CD4-positive, alpha-beta T cell treated with Interleukin-15 for 1 hour (primary cell): ENCODE measurements around the gene HTR4.
"Not testable (repeated sequence)": the region's sequence is repeated elsewhere in the genome, so short reads cannot be mapped to it uniquely, and the experiment has no call there.

Experiments used
- DNase-seq: peaks from one replicate; pipeline ENCODE4 v3.0.0-alpha.2; 2020

HTR4 gene

DNA sequence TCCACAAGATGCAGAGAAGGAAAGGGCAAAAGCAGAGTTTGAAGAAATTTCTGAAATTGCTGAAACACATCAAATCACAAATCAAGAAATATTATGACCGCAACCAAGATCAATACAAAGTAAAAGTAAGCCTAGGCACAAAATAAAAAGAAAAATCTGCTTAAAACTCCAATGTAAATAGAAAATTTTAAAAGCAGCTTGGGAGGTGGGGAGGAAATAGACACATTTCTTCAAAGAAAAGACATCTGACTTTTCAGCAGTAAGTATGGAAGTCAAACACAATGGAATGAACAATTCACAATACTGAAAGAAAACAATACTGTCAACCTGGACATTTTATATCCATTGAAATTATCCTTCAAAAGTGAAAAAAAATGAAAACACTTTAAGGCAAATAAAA lies 55.1 kb downstream of the HTR4 start:
- no peak for DNase-seq

- DNase-seq = no peak
These were observed 58.6 kb downstream of the HTR4 start for GRCh38 chr5:148595697-148596096.

DNA sequence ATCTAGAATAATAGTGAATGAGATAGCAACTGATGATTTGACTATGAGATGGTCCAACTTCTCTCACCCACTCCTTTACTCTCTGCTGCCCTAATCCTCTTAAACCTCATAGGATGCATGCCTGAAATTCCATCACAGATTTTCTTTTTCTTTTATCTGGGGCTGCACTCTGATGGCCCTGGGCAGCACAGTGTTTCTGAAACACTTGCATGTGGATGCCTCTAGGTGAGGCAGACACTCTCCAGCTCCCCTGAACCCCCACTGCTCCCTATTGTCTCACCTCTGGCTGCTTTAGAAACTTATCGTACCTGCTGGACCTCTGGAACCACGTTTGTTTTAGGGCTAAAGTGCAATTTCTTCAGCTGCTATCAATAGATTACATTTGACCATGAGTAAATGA lies 67.5 kb downstream of the HTR4 start:
- DNase-seq = no peak

DNA sequence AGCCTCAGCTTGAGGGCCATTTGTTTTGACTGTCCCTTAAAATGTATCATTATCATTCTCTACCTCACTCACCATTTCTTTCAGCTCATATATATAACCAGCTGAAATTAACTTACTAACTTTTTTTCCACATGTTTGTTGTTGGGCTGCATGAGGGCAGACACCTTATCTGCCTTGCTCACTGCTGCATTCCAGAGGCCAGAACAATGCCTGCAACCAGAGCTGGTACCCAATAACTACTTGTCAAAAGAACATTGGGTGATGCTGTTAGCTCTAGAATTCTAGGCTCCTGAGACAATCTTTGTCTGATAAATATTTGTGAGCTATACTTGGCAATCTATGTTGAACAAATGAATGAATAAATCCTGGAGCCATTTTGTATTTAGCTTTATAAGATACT lies 68.3 kb downstream of the HTR4 start:
- no peak for DNase-seq

GRCh38 chr5:148584103-148584502 lies 70.2 kb downstream of the HTR4 start:
- no peak for DNase-seq

DNA sequence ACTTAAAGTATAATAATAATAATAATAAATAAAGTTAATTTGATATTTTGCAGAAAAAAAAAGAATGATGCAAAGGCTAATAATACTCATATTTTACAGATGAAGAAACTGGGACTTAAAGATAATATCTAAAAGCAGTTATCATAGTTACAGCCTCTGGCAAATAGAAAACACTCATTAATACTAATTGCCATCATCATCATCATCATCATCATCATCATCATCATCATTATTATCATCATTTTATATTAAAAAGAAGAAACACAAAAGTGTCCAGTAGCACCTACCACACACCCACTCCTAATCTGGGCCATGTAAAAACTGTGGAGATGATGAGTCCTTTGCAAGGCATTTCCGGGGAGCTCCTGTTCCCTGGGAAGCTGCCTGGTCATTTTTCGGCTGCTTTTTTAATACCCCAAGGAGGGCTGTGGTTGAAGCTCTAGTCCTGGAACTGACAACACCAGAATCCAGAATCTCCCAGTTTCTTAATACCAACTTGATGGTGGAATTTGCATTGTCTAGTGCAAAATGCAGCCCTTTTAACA lies 70.8 kb downstream of the HTR4 start:
- no peak for DNase-seq

GRCh38 chr5:148574167-148574566 lies 80.2 kb downstream of the HTR4 start:
- no peak for DNase-seq

GRCh38 chr5:148573374-148573773 lies 81.0 kb downstream of the HTR4 start:
- DNase-seq = no peak

DNA sequence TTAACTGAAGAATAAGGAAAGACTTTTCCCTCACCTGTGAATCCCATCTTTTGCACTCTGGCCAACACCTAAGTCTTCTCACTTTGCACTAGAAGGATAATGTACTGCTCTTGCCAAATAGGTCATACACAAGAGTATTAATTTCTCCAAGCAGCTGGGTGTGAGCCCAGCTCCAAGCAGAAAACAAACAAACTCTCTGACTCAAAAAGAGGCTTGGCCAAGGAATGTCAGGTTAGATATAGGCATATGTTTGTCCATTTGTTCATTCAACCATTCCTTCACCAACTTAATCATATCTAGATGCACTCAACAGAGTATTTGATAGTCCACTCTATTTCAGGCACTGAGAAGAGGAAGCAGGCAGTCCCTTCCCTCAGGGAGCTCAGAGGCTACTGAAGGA lies 84.4 kb downstream of the HTR4 start:
- no peak for DNase-seq

DNA sequence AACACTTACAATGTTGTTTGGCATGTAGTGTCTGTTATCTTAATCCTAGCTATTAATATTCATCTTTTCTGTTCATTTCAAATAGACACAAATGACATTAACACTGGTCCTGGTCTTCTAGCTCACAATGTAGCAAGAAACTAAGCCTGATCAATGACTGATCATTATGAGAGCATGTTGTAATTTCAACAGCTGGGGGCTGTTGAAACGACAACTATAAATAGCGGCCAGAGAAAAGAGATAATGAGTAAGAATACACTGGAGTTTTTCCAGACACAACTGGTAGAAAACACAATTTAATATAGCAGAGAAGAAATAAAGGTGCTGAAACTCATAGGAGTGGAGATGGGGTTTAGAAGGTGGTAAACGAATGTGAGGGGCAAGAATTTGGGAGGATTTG lies 89.2 kb downstream of the HTR4 start:
- no peak for DNase-seq

DNA sequence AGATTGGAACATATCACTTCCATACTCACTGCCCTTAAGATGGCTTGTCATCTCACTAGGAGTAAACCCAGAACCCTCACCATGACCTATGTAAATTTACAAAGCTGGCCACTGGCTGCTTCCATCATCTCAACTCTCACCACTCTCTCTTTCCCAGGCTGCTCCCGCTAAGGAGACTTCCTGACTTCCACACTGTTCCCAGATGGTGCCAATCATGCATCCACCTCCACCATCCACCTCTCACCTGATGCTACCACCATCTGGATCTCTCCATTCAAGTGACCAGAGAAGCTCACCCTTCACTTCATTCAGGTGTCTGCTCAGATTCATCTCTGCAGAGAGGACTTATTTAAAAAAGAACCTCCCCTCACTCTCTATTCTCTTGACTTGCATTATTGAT lies 91.3 kb downstream of the HTR4 start:
- DNase-seq = no peak

GRCh38 chr5:148561801-148562311 lies 92.5 kb downstream of the HTR4 start:
- no peak for DNase-seq

DNA sequence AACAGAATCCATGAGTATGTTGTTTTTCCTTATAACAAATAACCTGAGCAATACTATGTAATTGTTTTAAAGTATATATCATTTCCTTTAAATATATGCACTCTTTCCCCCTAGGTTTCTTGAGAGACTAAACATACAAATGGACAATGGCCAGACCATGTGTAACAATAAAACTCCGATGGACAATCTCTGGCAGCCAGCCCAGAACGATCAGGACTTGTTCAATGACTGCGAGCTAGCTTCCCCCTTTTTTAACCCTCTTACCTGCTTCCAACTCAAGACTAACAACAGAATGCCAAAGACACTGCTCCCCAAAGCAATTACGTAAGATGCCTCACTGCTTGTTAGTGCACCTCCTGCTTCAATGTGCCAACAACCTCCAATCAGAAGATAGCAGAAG lies 94.9 kb downstream of the HTR4 start:
- DNase-seq = no peak

DNA sequence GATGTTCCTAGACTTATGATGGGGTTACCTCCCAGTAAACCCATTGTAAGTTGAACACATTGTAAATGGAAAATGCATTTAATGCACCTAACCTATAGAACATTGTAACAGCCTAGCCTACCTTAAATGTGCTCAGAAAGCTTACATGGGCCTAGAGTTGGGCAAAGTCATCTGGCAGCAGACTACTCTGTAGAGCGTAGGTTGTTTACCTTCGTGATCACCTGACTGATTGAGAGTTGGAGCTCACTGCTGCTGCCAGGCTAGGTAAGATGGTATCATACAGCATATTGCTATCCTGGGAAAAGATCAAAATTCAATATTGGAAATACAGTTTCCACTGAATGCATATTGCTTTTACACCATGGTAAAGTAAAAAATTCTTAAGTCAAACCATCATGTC lies 95.4 kb downstream of the HTR4 start:
- no peak for DNase-seq

DNA sequence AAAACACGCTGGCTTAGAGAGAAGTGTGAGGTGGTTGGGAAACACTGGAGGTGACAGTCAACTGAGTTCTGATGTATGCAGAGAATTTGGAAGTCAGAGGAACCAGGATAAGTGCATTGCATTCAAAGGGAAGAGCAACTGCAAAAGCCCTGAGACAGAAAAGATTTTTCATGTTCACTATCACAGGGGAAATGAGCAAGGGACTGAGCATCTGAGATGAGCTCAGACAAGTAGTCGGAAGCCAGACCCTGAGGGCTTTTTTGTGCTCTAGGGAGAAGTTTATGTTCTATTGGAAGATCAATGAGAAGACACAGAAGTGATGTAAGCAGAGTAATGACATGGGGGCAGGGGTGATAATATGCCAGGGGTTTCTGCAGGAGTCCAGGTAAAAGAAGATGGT lies 97.5 kb downstream of the HTR4 start:
- DNase-seq = no peak

DNA sequence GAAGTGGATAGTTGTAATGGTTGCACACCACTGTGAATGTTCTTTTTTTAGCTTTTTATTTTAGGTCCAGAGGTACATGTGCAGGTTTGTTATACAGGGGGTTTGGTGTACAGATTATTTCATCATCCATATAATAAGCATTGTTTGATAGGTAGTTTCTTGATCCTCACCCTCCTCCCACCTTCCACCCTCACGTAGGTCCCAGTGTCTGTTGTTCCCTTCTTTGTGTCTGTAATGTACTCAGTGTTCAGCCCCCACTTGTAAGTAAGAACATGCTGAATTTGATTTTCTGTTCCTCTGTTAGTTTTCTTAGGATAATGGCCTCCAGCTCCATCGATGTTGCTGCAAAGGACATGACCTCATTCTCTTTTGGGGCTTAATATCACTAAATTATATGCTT lies 99.7 kb downstream of the HTR4 start:
- no peak for DNase-seq

GRCh38 chr5:148543727-148544126 lies 110.6 kb downstream of the HTR4 start:
- DNase-seq = no peak

DNA sequence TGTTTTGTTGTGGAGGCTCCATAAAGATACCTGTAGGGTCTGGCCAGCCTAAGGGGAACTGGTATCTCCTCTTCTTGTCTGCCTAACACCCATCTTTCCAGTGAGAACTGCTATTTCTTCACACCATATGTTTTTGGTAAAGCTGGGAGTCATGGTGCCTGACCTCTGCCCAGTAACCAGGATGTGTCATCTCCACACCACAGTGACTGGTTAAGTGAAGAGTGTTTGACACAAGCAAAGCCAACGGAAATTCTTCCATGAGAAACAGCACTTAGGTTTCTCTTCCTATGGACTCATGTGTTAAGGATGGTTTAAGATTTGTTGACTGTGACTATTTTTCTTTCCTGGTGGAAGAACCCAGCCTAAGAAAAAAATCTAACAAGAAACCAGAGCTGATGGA lies 111.5 kb downstream of the HTR4 start:
- no peak for DNase-seq

- DNase-seq = no peak
These were observed 113.1 kb downstream of the HTR4 start for GRCh38 chr5:148541054-148541835.

- no peak for DNase-seq
These were observed 113.7 kb downstream of the HTR4 start for GRCh38 chr5:148540647-148541046.

DNA sequence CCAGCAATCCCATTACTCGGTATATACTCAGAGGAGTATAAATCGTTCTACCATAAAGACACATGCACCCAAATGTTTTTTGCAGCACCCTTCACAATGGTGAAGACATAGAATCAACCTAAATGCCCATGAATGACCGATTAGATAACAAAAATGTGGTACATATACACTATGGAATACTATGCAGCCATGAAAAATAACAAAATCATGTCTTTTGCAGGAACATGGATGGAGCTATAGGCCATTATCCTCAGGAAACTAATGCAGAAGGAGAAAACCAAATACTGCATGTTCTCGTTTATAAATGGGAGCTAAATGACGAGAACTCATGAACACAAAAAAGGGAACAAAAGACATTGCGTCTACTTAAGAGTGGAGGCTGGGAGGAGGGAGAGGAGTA lies 114.5 kb downstream of the HTR4 start:
- DNase-seq = no peak

- no peak for DNase-seq
These were observed 119.1 kb downstream of the HTR4 start for GRCh38 chr5:148535190-148535589.

GRCh38 chr5:148532969-148533670 lies 121.2 kb downstream of the HTR4 start:
- no peak for DNase-seq

DNA sequence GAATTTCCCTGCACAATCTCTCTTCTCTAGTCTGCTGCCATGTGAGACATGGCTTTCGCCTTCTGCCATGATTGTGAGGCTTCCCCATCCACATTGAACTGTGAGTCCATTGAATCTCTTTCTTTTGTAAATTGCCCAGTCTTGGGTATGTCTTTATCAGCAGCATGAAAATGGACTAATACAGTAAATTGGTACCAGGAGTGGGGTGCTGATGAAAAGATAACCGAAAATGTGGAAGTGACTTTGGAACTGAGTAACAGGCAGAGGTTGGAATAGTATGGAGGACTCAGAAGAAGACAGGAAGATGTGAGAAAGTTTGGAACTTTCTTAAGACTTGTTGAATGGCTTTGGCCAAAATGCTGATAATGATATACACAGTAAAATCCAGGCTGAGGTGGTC lies 124.9 kb downstream of the HTR4 start:
- DNase-seq = not testable (repeated sequence)
